ENCODE data around the gene EGFR. TPM values are rescaled to one million over a fixed set of nuclear protein-coding genes. Genes with fewer than 3 reads are reported as not detected.
A peak's percentile ranks its signal among the peaks of the same experiment; 100 is the strongest.

Gene EGFR
- total and polyA plus RNA-seq, 7 donors, result 3.6 to 39.7 (median 14.1) TPM

DNA sequence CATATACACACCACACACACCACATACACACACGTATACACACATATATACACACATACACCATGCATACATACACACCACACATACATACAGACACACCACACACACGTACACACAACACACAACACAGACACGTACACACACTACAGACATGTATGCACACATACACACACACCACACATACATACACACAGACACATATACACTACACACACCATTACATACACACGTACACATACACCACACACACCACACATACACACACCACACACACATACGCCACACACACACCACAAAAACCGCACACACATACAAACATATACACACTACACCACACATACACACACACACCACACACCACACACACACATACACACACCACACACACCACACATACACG, 184.5 kb downstream of the EGFR start:
- intact Hi-C loops (cut with DNase I), result no loop called here
- Histone ChIP-seq H3K4me1 (peaks cover 13% of the 10 kb centered on the region), H3K9me3 (no peaks in the 10 kb centered on the region), H3K36me3 (ENCODE audit: insufficient read depth in 1 of 2, low read depth in 1 of 2) (peaks cover 3 to 96% of the 10 kb centered on the region in 2 donors), H3K27ac (no peak overlapping the region), H3K4me3 (no peak overlapping the region), H3K27me3 (ENCODE audit: insufficient read depth in 3 of 3, low read length in 2 of 3) (no peaks in the 10 kb centered on the region)
- DNase-seq (no peak), ATAC-seq (peak in 1 of 4 donors; percentile 12)
- WGBS, 3 donors, result 91 to 92% (median 92%) methylated on average over 7 of the region's 7 CpGs
- TF ChIP-seq, protein P1, sequence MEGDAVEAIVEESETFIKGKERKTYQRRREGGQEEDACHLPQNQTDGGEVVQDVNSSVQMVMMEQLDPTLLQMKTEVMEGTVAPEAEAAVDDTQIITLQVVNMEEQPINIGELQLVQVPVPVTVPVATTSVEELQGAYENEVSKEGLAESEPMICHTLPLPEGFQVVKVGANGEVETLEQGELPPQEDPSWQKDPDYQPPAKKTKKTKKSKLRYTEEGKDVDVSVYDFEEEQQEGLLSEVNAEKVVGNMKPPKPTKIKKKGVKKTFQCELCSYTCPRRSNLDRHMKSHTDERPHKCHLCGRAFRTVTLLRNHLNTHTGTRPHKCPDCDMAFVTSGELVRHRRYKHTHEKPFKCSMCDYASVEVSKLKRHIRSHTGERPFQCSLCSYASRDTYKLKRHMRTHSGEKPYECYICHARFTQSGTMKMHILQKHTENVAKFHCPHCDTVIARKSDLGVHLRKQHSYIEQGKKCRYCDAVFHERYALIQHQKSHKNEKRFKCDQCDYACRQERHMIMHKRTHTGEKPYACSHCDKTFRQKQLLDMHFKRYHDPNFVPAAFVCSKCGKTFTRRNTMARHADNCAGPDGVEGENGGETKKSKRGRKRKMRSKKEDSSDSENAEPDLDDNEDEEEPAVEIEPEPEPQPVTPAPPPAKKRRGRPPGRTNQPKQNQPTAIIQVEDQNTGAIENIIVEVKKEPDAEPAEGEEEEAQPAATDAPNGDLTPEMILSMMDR (IDR thresholded peaks at IDR 0.05), result no peak

DNA sequence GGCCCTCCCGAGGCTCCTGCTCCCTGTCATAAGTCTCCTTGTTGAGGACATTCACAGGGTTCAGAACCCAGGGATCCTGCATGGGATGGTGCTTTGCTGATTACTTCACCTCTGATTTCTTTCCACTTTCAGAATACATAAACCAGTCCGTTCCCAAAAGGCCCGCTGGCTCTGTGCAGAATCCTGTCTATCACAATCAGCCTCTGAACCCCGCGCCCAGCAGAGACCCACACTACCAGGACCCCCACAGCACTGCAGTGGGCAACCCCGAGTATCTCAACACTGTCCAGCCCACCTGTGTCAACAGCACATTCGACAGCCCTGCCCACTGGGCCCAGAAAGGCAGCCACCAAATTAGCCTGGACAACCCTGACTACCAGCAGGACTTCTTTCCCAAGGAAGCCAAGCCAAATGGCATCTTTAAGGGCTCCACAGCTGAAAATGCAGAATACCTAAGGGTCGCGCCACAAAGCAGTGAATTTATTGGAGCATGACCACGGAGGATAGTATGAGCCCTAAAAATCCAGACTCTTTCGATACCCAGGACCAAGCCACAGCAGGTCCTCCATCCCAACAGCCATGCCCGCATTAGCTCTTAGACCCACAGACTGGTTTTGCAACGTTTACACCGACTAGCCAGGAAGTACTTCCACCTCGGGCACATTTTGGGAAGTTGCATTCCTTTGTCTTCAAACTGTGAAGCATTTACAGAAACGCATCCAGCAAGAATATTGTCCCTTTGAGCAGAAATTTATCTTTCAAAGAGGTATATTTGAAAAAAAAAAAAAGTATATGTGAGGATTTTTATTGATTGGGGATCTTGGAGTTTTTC, 186.5 kb downstream of the EGFR start:
- Histone ChIP-seq H3K4me1 (no peaks in the 10 kb centered on the region), H3K27ac (no peak overlapping the region), H3K27me3 (ENCODE audit: insufficient read depth in 3 of 3, low read length in 2 of 3) (no peaks in the 10 kb centered on the region), H3K36me3 (ENCODE audit: insufficient read depth in 1 of 2, low read depth in 1 of 2) (peaks cover 3 to 82% of the 10 kb centered on the region in 2 donors), H3K9me3 (no peaks in the 10 kb centered on the region), H3K4me3 (no peak overlapping the region)
- TF ChIP-seq, protein P1 (IDR thresholded peaks at IDR 0.05), result no peak
- WGBS, 3 donors, result 85 to 87% (median 86%) methylated on average over 16 of the region's 16 CpGs
- no peak for DNase-seq
- ATAC-seq, result no peak
- intact Hi-C loops (cut with DNase I), result no loop called here

GRCh38 chr7:55206235-55207029, 187.6 kb downstream of the EGFR start:
- DNase-seq (no peak), ATAC-seq (no peak)
- Histone ChIP-seq H3K4me3 (no peak overlapping the region), H3K9me3 (no peaks in the 10 kb centered on the region), H3K27me3 (ENCODE audit: insufficient read depth in 3 of 3, low read length in 2 of 3) (no peaks in the 10 kb centered on the region), H3K36me3 (ENCODE audit: insufficient read depth in 1 of 2, low read depth in 1 of 2) (peaks cover 3 to 71% of the 10 kb centered on the region in 2 donors), H3K27ac (no peak overlapping the region), H3K4me1 (no peaks in the 10 kb centered on the region)
- intact Hi-C loops (cut with DNase I), result no loop called here
- 88 to 93% (median 90%) methylated on average over 9 of the region's 9 CpGs for WGBS, 3 donors
- TF ChIP-seq, protein P1 (IDR thresholded peaks at IDR 0.05), result no peak

DNA sequence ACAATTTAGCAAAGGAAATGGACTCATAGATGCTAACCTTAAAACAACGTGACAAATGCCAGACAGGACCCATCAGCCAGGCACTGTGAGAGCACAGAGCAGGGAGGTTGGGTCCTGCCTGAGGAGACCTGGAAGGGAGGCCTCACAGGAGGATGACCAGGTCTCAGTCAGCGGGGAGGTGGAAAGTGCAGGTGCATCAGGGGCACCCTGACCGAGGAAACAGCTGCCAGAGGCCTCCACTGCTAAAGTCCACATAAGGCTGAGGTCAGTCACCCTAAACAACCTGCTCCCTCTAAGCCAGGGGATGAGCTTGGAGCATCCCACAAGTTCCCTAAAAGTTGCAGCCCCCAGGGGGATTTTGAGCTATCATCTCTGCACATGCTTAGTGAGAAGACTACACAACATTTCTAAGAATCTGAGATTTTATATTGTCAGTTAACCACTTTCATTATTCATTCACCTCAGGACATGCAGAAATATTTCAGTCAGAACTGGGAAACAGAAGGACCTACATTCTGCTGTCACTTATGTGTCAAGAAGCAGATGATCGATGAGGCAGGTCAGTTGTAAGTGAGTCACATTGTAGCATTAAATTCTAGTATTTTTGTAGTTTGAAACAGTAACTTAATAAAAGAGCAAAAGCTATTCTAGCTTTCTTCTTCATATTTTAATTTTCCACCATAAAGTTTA, 188.8 kb downstream of the EGFR start:
- H3K4me3 ChIP-seq, result no peak overlapping the region
- H3K4me1 ChIP-seq, result no peaks in the 10 kb centered on the region
- no peaks in the 10 kb centered on the region for H3K27me3 ChIP-seq (ENCODE audit: insufficient read depth in 3 of 3, low read length in 2 of 3)
- no peak overlapping the region for H3K27ac ChIP-seq
- H3K36me3 ChIP-seq (ENCODE audit: insufficient read depth in 1 of 2, low read depth in 1 of 2), result peaks cover 3 to 60% of the 10 kb centered on the region in 2 donors
- TF ChIP-seq, protein P1 (IDR thresholded peaks at IDR 0.05), result no peak
- DNase-seq (no peak), ATAC-seq (no peak)
- intact Hi-C loops (cut with DNase I), result no loop called here
- WGBS, 3 donors, result 88 to 92% (median 91%) methylated on average over 4 of the region's 4 CpGs
- no peaks in the 10 kb centered on the region for H3K9me3 ChIP-seq
